ENCODE measurements around the gene ME2. TPM values are rescaled to one million over a fixed set of nuclear protein-coding genes. Genes with fewer than 3 reads are reported as not detected.

The ME2 gene
- total RNA-seq, 2 donors from 2014 or later, result 72.8 to 74.4 TPM

DNA sequence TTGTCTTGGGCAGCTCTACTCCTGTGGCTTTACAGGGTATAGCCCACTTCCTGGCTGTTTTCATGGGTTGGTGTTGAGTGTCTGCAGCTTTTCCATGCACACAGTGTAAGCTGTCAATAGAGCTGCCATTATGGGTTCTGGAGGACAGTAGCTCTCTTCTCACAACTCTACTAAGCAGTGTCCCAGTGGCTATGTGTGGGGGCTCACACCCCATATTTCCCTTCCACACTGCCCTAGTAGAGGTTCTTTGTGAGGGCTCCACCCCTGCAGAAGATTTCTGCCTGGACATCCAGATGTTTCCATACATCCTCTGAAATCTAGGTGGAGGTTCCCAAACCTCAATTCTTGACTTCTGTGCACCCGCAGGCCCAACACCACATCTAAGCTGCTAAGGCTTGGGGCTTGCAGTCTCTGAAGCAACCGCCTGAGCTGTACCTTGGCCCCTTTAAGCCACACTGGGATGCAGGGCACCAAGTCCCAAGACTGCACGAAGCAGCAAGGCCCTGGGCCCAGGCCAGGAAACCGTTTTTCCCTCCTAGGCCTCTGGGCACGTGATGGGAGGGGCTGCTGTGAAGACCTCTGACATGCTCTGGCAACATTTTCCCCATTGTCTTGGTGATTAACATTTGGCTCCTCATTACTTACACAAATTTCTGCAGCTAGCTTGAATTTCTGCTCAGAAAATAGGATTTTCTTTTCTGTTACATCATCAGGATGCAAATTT lies 98.3 kb downstream of the ME2 start:
- H3K9me3 ChIP-seq (ENCODE audit: control insufficient read depth, low read length), result peaks cover 39% of the 10 kb centered on the region
- TF ChIP-seq, protein P1, sequence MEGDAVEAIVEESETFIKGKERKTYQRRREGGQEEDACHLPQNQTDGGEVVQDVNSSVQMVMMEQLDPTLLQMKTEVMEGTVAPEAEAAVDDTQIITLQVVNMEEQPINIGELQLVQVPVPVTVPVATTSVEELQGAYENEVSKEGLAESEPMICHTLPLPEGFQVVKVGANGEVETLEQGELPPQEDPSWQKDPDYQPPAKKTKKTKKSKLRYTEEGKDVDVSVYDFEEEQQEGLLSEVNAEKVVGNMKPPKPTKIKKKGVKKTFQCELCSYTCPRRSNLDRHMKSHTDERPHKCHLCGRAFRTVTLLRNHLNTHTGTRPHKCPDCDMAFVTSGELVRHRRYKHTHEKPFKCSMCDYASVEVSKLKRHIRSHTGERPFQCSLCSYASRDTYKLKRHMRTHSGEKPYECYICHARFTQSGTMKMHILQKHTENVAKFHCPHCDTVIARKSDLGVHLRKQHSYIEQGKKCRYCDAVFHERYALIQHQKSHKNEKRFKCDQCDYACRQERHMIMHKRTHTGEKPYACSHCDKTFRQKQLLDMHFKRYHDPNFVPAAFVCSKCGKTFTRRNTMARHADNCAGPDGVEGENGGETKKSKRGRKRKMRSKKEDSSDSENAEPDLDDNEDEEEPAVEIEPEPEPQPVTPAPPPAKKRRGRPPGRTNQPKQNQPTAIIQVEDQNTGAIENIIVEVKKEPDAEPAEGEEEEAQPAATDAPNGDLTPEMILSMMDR (conservative IDR thresholded peaks at IDR 0.05), result no peak
- 67 to 83% methylated on average over 2 to 5 of the region's 5 CpGs for WGBS, 2 experiments (ENCODE audit: insufficient coverage in 1 of 2, insufficient read length in 1 of 2)
- no peaks in the 10 kb centered on the region for H3K27me3 ChIP-seq (ENCODE audit: control insufficient read depth, insufficient read depth, low read length, poor library complexity, severe bottlenecking)
- H3K27ac Mint-ChIP-seq, result no peak overlapping the region
- H3K9me3 Mint-ChIP-seq, result peaks cover 38% of the 10 kb centered on the region
- no peak overlapping the region for H3K4me3 ChIP-seq (ENCODE audit: low read length)
- no peak overlapping the region for H3K9ac ChIP-seq (ENCODE audit: extremely low read depth, low read length, poor library complexity, severe bottlenecking)
- no peak for DNase-seq
- no peak overlapping the region for H3K4me3 Mint-ChIP-seq
- no peaks in the 10 kb centered on the region for H3K27me3 Mint-ChIP-seq (ENCODE audit: insufficient read depth)
- no peaks in the 10 kb centered on the region for H3K4me1 ChIP-seq (ENCODE audit: control insufficient read depth, insufficient read depth, low read length)
- H3K36me3 Mint-ChIP-seq (ENCODE audit: low read depth), result peaks cover 58% of the 10 kb centered on the region
- peaks cover 30% of the 10 kb centered on the region for H3K36me3 ChIP-seq (ENCODE audit: control insufficient read depth, insufficient read depth, low read length)
- H3K27ac ChIP-seq (ENCODE audit: low read depth, low read length), result no peak overlapping the region
- H3K4me1 Mint-ChIP-seq, result no peaks in the 10 kb centered on the region

DNA sequence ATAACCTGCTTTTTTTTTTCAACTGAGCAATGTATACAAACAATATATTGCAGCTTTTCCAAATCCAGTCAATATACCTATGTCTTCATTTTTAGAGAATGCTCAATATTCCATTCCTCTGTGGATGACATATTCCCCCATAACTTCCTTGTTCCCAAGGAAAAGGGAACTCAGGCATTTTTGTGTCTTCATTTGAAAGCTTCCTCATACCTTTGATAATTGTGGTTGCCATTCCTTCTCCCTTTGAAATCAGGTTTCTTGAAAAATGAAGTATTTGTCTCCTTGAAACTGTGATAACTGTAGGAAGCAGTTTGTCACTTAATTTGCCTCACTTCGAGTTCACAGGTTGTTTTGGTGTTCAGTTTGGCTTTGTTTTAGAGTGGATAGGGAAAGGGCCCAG lies 102.5 kb downstream of the ME2 start:
- Histone ChIP-seq H3K36me3 (ENCODE audit: control insufficient read depth, insufficient read depth, low read length) (peaks cover 10% of the 10 kb centered on the region), H3K27ac (ENCODE audit: low read depth, low read length) (no peak overlapping the region), H3K4me1 (ENCODE audit: control insufficient read depth, insufficient read depth, low read length) (no peaks in the 10 kb centered on the region), H3K4me3 (ENCODE audit: low read length) (no peak overlapping the region), H3K9ac (ENCODE audit: extremely low read depth, low read length, poor library complexity, severe bottlenecking) (no peak overlapping the region), H3K27me3 (ENCODE audit: control insufficient read depth, insufficient read depth, low read length, poor library complexity, severe bottlenecking) (no peaks in the 10 kb centered on the region), H3K9me3 (ENCODE audit: control insufficient read depth, low read length) (peaks cover 24% of the 10 kb centered on the region)
- H3K4me3 Mint-ChIP-seq, result no peak overlapping the region
- peaks cover 56% of the 10 kb centered on the region for H3K36me3 Mint-ChIP-seq (ENCODE audit: low read depth)
- H3K27ac Mint-ChIP-seq, result no peak overlapping the region
- no peak for DNase-seq
- 95% methylated on average over 1 of the region's 1 CpG; no CpG with 5 or more reads in 1 of the 2 experiments for WGBS, 2 experiments (ENCODE audit: insufficient coverage in 1 of 2, insufficient read length in 1 of 2)
- H3K4me1 Mint-ChIP-seq, result no peaks in the 10 kb centered on the region
- no peaks in the 10 kb centered on the region for H3K27me3 Mint-ChIP-seq (ENCODE audit: insufficient read depth)
- TF ChIP-seq, protein P1 (conservative IDR thresholded peaks at IDR 0.05), result no peak
- H3K9me3 Mint-ChIP-seq, result peaks cover 29% of the 10 kb centered on the region

DNA sequence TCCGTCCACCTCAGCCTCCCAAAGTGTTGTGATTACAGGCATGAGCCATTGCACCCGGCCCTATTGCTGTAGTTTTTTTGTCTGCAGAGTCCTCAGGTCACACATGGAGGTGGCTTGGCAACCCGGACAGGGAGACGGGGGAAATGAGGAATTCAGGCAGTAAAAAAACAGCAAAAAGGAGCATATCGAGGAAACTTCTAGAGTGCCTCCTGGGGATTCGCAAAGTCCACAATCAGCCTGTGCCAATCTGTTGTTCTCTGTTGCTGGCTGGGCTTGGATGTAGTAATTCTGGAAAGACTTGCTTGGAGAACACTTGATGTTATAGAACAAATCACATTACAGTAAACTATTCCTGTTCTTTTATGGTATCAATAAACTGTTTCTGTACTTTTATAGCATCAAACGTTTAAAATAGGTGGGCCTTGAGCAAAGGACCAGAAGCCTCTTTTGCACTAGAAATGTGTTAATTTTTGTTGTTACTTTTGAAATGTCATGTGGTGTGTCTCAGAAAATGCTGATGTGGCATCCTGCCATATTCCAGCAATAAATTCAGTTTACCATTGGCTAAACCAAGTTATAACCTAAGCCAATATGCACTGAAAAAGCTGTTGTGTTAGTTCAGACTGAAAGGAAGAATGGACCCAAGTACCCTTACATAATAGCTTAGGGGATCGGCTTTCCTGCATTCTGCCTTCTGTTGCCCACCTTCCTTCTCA lies 103.3 kb downstream of the ME2 start:
- no peak overlapping the region for H3K27ac Mint-ChIP-seq
- H3K4me3 Mint-ChIP-seq, result no peak overlapping the region
- Histone ChIP-seq H3K27ac (ENCODE audit: low read depth, low read length) (no peak overlapping the region), H3K4me3 (ENCODE audit: low read length) (no peak overlapping the region), H3K27me3 (ENCODE audit: control insufficient read depth, insufficient read depth, low read length, poor library complexity, severe bottlenecking) (no peaks in the 10 kb centered on the region), H3K9me3 (ENCODE audit: control insufficient read depth, low read length) (peaks cover 15% of the 10 kb centered on the region), H3K36me3 (ENCODE audit: control insufficient read depth, insufficient read depth, low read length) (peaks cover 3% of the 10 kb centered on the region), H3K4me1 (ENCODE audit: control insufficient read depth, insufficient read depth, low read length) (no peaks in the 10 kb centered on the region), H3K9ac (ENCODE audit: extremely low read depth, low read length, poor library complexity, severe bottlenecking) (no peak overlapping the region)
- 91 to 94% methylated on average over 5 to 8 of the region's 8 CpGs for WGBS, 2 experiments (ENCODE audit: insufficient coverage in 1 of 2, insufficient read length in 1 of 2)
- H3K9me3 Mint-ChIP-seq, result peaks cover 21% of the 10 kb centered on the region
- peaks cover 47% of the 10 kb centered on the region for H3K36me3 Mint-ChIP-seq (ENCODE audit: low read depth)
- TF ChIP-seq, protein P1 (conservative IDR thresholded peaks at IDR 0.05), result no peak
- no peak for DNase-seq
- H3K27me3 Mint-ChIP-seq (ENCODE audit: insufficient read depth), result no peaks in the 10 kb centered on the region
- no peaks in the 10 kb centered on the region for H3K4me1 Mint-ChIP-seq
